ENCODE results near the gene MTMR10. TPM values are rescaled to one million over a fixed set of nuclear protein-coding genes. Genes with fewer than 3 reads are reported as not detected.

Gene MTMR10
- total RNA-seq, 1 donor from 2014 or later: 29.2 TPM

- no peak overlapping the region for H3K27ac ChIP-seq
- no peak for TF ChIP-seq POLR2A (IDR thresholded peaks at IDR 0.05)
- TF ChIP-seq CTCF (IDR thresholded peaks at IDR 0.05): no peak
- no peak for TF ChIP-seq POLR2AphosphoS5 (IDR thresholded peaks at IDR 0.05; ENCODE audit: insufficient read depth in 1 of 2, low read depth in 1 of 2)
- no peaks in the 10 kb centered on the region for H3K9me3 ChIP-seq
- H3K27me3 ChIP-seq: no peaks in the 10 kb centered on the region
- H3K36me3 ChIP-seq: peaks cover 7 to 54% of the 10 kb centered on the region in 2 donors
- no peak for DNase-seq (ENCODE audit: extremely low spot score in 2 of 2)
- intact Hi-C loops (cut with DNase I): no loop called here
- H3K4me3 ChIP-seq: no peak overlapping the region
- H3K4me1 ChIP-seq: no peaks in the 10 kb centered on the region
Observed at GRCh38 chr15:30929064-30929669, 62.3 kb downstream of the MTMR10 start.

GRCh38 chr15:30928076-30928475, 63.4 kb downstream of the MTMR10 start:
- intact Hi-C loops (cut with DNase I): no loop called here
- H3K27me3 ChIP-seq: no peaks in the 10 kb centered on the region
- no peak overlapping the region for H3K27ac ChIP-seq

GRCh38 chr15:30927148-30927761, 64.2 kb downstream of the MTMR10 start:
- Histone ChIP-seq H3K36me3 (peaks cover 7 to 71% of the 10 kb centered on the region in 2 donors), H3K27ac (no peak overlapping the region), H3K9me3 (no peaks in the 10 kb centered on the region), H3K27me3 (no peaks in the 10 kb centered on the region), H3K4me1 (no peaks in the 10 kb centered on the region), H3K4me3 (no peak overlapping the region)
- TF ChIP-seq POLR2A (IDR thresholded peaks at IDR 0.05): no peak
- no peak for TF ChIP-seq CTCF (IDR thresholded peaks at IDR 0.05)
- TF ChIP-seq POLR2AphosphoS5 (IDR thresholded peaks at IDR 0.05; ENCODE audit: insufficient read depth in 1 of 2, low read depth in 1 of 2): no peak
- no peak for DNase-seq (ENCODE audit: extremely low spot score in 2 of 2)
- intact Hi-C loops (cut with DNase I): no loop called here

More at GRCh38 chr15:30928076-30928475, 63.4 kb downstream of the MTMR10 start:
- Histone ChIP-seq H3K9me3 (no peaks in the 10 kb centered on the region), H3K4me1 (no peaks in the 10 kb centered on the region), H3K36me3 (peaks cover 7 to 64% of the 10 kb centered on the region in 2 donors), H3K4me3 (no peak overlapping the region)
- DNase-seq (ENCODE audit: extremely low spot score in 2 of 2): no peak
- TF ChIP-seq POLR2AphosphoS5 (IDR thresholded peaks at IDR 0.05; ENCODE audit: insufficient read depth in 1 of 2, low read depth in 1 of 2) (no peak), CTCF (IDR thresholded peaks at IDR 0.05) (no peak), POLR2A (IDR thresholded peaks at IDR 0.05) (no peak)

- intact Hi-C loops (cut with DNase I): no loop called here
- DNase-seq (ENCODE audit: extremely low spot score in 2 of 2): no peak
- peaks cover 7 to 78% of the 10 kb centered on the region in 2 donors for H3K36me3 ChIP-seq
- H3K27me3 ChIP-seq: no peaks in the 10 kb centered on the region
- TF ChIP-seq POLR2A (IDR thresholded peaks at IDR 0.05) (no peak), CTCF (IDR thresholded peaks at IDR 0.05) (no peak), POLR2AphosphoS5 (IDR thresholded peaks at IDR 0.05; ENCODE audit: insufficient read depth in 1 of 2, low read depth in 1 of 2) (no peak)
- H3K4me3 ChIP-seq: no peak overlapping the region
- H3K9me3 ChIP-seq: no peaks in the 10 kb centered on the region
- H3K27ac ChIP-seq: no peak overlapping the region
- no peaks in the 10 kb centered on the region for H3K4me1 ChIP-seq
Observed at GRCh38 chr15:30926161-30926560, 65.3 kb downstream of the MTMR10 start.

GRCh38 chr15:30925686-30926085, 65.7 kb downstream of the MTMR10 start:
- H3K4me3 ChIP-seq: no peak overlapping the region
- no peak overlapping the region for H3K27ac ChIP-seq
- no peak for DNase-seq (ENCODE audit: extremely low spot score in 2 of 2)
- intact Hi-C loops (cut with DNase I): no loop called here
- H3K9me3 ChIP-seq: no peaks in the 10 kb centered on the region
- H3K36me3 ChIP-seq: peaks cover 7 to 74% of the 10 kb centered on the region in 2 donors
- TF ChIP-seq CTCF (IDR thresholded peaks at IDR 0.05) (no peak), POLR2A (IDR thresholded peaks at IDR 0.05) (no peak), POLR2AphosphoS5 (IDR thresholded peaks at IDR 0.05; ENCODE audit: insufficient read depth in 1 of 2, low read depth in 1 of 2) (no peak)
- H3K27me3 ChIP-seq: no peaks in the 10 kb centered on the region
- H3K4me1 ChIP-seq: no peaks in the 10 kb centered on the region

Data from vagina (tissue), 2 donors.